Natural killer cell (primary cell): ENCODE data around the gene ONECUT3. TPM values are rescaled to one million over a fixed set of nuclear protein-coding genes. Genes with fewer than 3 reads are reported as not detected.

Source experiments
- ATAC-seq, 3 donors: fragments of 150-1000 bp in 2 of 3; fragments of 200-7000 bp in 1 of 3; cut with Tn5 transposase; 1 replicate in 1 of 3; 2 replicates in 2 of 3; pipeline ENCODE4 v1.10.0; 2021; ENCODE audit warnings: mild to moderate bottlenecking in 2 of 3, moderate library complexity in 2 of 3
- DNase-seq, 2 donors: peaks; one replicate each; pipeline versions ENCODE4 v3.0.0 to v3.0.0-alpha.2; 2013 to 2021; ENCODE audit warnings: mixed read lengths in 1 of 2
- H3K27ac ChIP-seq: one replicate; pipeline ENCODE4 v1.5.1; 2013; ENCODE audit warnings: mild to moderate bottlenecking, low read length
- H3K27me3 ChIP-seq: one replicate; pipeline ENCODE4 v1.6.1; 2013; ENCODE audit warnings: low read length; ENCODE audit not compliant: control insufficient read depth, insufficient read depth
- H3K36me3 ChIP-seq: one replicate; pipeline ENCODE4 v1.6.1; 2013; ENCODE audit warnings: low read length; ENCODE audit not compliant: control insufficient read depth, insufficient read depth
- H3K4me1 ChIP-seq: one replicate; pipeline ENCODE4 v1.6.1; 2013; ENCODE audit warnings: low read length; ENCODE audit not compliant: control insufficient read depth, insufficient read depth
- H3K4me3 ChIP-seq: one replicate; pipeline ENCODE4 v1.5.1; 2013; ENCODE audit warnings: low read length
- H3K9me3 ChIP-seq: one replicate; pipeline ENCODE4 v1.6.1; 2013; ENCODE audit warnings: low read length; ENCODE audit not compliant: control insufficient read depth, insufficient read depth
- H3K27ac Mint-ChIP-seq, 2 donors: one replicate each; pipeline ENCODE4 v1.8.0; 2022; ENCODE audit warnings: mild to moderate bottlenecking in 2 of 2, mixed read lengths in 2 of 2, moderate library complexity in 1 of 2
- H3K27me3 Mint-ChIP-seq, 2 donors: one replicate each; pipeline ENCODE4 v1.8.0; 2022; ENCODE audit warnings: low read depth in 2 of 2, mixed read lengths in 2 of 2
- H3K36me3 Mint-ChIP-seq: one replicate; pipeline ENCODE4 v1.8.0; 2022; ENCODE audit warnings: mixed read lengths
- H3K4me1 Mint-ChIP-seq, 2 donors: one replicate each; pipeline ENCODE4 v1.8.0; 2022; ENCODE audit warnings: mixed read lengths in 2 of 2
- H3K4me3 Mint-ChIP-seq: one replicate; pipeline ENCODE4 v1.8.0; 2022; ENCODE audit warnings: mild to moderate bottlenecking, moderate library complexity, mixed read lengths
- H3K9me3 Mint-ChIP-seq, 2 donors: one replicate each; pipeline ENCODE4 v1.8.0; 2022; ENCODE audit warnings: mixed read lengths in 2 of 2
- WGBS: methylation state at CpG from one replicate; pipeline ENCODE4 v1.1.7; 2013; ENCODE audit warnings: missing lambda C conversion rate; ENCODE audit not compliant: insufficient coverage; 5-methylcytosine and 5-hydroxymethylcytosine counted together
- intact Hi-C: fragments of 100-400 bp; cut with micrococcal nuclease; formaldehyde crosslinking; loops from one replicate; pipeline ENCODE4 v1.14.2; 2022
- total RNA-seq, 4 donors: library from RNA; stranded (reverse); fragments of 120-200 nt in 1 of 4; gene quantifications; one replicate each; pipeline versions ENCODE4 v1.2.3 to v1.2.4, GENCODE V29; 2013 to 2022
- TF ChIP-seq, protein P1 (sequence below): fragments of 200-600 bp; IDR thresholded peaks from one replicate; pipeline ENCODE4 v1.8.0; 2022; ENCODE audit warnings: antibody characterized with exemption

Gene ONECUT3
- total RNA-seq, 3 donors from 2014 or later (not counting 1 experiment from before 2014, with no cell fraction given) = not detected

DNA sequence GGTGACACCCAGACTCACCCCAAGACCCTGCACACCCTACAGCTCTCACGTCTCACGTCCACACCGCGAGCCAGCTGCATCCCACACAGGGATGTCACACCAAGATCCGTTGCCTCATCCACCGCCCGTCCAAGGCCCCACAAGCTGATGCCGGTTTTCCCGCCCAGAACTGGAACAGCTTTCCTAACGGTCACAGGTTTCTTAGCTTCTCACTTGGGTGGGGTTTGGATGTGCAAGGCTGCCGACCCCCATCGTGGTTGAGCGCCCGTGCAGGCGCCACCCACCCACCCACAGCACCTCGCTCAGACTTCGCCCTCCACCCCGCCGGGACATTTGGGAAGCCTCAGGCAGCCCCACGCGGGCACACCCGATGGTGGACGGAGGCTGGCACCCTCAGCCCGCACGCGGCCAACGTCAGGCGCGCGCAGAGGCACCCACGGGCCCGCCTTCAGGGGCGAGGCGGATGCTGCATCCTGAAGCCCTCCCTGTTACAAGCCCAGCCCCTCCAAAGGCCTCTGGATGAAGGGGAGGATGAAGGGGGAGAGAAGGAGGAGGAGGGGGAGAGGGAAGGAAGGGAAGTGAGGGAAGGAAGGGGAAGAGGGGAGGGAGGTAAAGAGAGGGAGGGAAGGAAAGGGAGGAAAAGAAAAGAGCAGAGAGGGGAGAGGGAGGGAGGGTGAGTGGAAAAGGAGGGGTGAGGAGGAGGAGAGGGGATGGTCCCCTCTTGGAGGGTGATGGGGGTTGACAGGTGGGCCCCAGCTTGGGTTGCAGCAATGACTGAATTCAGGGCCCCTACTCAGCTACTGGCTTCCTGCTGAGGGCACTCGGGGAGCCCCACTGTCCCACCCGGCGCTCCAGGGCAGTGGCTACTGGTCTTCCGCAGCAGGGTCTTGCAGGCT lies 12.8 kb downstream of the ONECUT3 start:
- 5% methylated on average over 38 of the region's 38 CpGs for WGBS
- ATAC-seq = no peak
- intact Hi-C loops = loop anchor here (2.0 kb wide), 1 partner anchor 93 kb away; no protein-coding TSS in a partner anchor

DNA sequence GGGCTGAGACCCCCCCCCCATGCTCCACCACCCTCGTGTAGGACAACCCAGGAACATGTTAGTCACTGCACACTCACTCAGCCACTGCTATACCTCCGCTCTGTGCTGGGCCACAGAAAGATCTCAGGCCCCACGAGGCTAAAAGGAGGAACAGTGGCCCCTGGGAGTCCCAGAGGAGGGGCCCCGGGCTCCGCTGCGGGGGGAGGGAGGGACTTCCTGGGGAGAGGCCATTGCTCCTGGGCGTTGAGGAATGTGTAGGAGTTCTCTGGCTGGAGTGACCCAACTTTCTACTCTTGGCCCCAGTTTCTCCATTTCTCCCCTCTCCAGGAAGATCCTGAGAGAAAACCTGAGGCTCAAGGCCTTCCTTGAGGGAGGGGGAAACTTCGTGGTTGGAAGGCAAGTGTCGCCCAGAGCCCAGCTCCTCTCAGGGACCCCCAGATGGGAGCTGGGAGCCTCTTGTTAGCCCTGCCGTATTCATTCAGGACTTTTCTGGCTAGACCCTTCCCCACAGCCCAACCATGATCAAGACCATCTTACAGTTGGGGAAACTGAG lies 13.6 kb downstream of the ONECUT3 start:
- Mint-ChIP-seq H3K4me3 (no peak overlapping the region), H3K36me3 (peaks cover 10% of the 10 kb centered on the region), H3K27me3 (peaks cover 33 to 55% of the 10 kb centered on the region in 2 donors), H3K4me1 (peaks cover 0 to 6% of the 10 kb centered on the region in 2 donors), H3K27ac (no peak overlapping the region), H3K9me3 (peaks cover 2 to 4% of the 10 kb centered on the region in 2 donors)
- 16% methylated on average over 9 of the region's 10 CpGs for WGBS
- peaks cover 9% of the 10 kb centered on the region for H3K4me1 ChIP-seq
- H3K27ac ChIP-seq = no peak overlapping the region
- no peak for ATAC-seq
- H3K36me3 ChIP-seq = no peaks in the 10 kb centered on the region
- peaks cover 53% of the 10 kb centered on the region for H3K27me3 ChIP-seq
- TF ChIP-seq, protein P1, sequence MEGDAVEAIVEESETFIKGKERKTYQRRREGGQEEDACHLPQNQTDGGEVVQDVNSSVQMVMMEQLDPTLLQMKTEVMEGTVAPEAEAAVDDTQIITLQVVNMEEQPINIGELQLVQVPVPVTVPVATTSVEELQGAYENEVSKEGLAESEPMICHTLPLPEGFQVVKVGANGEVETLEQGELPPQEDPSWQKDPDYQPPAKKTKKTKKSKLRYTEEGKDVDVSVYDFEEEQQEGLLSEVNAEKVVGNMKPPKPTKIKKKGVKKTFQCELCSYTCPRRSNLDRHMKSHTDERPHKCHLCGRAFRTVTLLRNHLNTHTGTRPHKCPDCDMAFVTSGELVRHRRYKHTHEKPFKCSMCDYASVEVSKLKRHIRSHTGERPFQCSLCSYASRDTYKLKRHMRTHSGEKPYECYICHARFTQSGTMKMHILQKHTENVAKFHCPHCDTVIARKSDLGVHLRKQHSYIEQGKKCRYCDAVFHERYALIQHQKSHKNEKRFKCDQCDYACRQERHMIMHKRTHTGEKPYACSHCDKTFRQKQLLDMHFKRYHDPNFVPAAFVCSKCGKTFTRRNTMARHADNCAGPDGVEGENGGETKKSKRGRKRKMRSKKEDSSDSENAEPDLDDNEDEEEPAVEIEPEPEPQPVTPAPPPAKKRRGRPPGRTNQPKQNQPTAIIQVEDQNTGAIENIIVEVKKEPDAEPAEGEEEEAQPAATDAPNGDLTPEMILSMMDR = no peak
- intact Hi-C loops = loop anchor here (1.0 to 2.0 kb wide), 2 partner anchors 94 to 221 kb away; no protein-coding TSS in a partner anchor
- H3K4me3 ChIP-seq = no peak overlapping the region
- peaks cover 8% of the 10 kb centered on the region for H3K9me3 ChIP-seq
- no peak for DNase-seq

More for the DNA sequence above, 12.8 kb downstream of the ONECUT3 start:
- Histone ChIP-seq H3K4me1 (peaks cover 9% of the 10 kb centered on the region), H3K27me3 (peaks cover 57% of the 10 kb centered on the region), H3K4me3 (no peak overlapping the region), H3K9me3 (peaks cover 4% of the 10 kb centered on the region), H3K27ac (no peak overlapping the region), H3K36me3 (no peaks in the 10 kb centered on the region)
- TF ChIP-seq, protein P1 = no peak
- peaks cover 6% of the 10 kb centered on the region for H3K36me3 Mint-ChIP-seq
- H3K4me1 Mint-ChIP-seq = peaks cover 0 to 6% of the 10 kb centered on the region in 2 donors
- H3K4me3 Mint-ChIP-seq = no peak overlapping the region
- no peak overlapping the region for H3K27ac Mint-ChIP-seq
- H3K9me3 Mint-ChIP-seq = peaks cover 2 to 4% of the 10 kb centered on the region in 2 donors
- peaks cover 34 to 57% of the 10 kb centered on the region in 2 donors for H3K27me3 Mint-ChIP-seq
- no peak for DNase-seq

DNA sequence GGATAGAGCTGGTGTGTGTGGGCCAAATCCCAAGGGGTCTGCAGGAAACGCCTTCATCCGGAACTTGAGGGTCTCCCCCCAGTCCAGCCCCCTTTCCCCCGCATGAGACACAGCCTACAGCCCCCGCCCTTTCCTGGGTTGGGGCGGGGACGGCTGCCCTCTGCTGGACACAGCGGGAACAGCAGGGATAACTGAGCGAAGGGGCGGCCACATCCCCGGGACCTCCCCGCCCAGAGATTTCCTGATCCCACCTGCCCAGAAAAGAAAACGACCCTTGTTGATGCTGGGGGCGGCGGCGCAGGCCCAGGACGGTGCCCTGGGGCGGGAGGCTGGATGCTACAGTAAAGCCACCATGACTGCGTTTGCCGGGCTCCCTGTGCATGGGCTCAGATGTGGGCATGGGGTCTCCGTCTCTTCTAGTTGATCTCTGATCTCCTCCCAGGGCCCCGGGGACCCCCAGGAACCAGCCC lies 14.2 kb downstream of the ONECUT3 start:
- 4% methylated on average over 21 of the region's 21 CpGs for WGBS
- peaks cover 10% of the 10 kb centered on the region for H3K36me3 Mint-ChIP-seq
- H3K27me3 ChIP-seq = peaks cover 50% of the 10 kb centered on the region
- intact Hi-C loops = loop anchor here (1.0 to 2.0 kb wide), 2 partner anchors 95 to 221 kb away; no protein-coding TSS in a partner anchor
- H3K4me1 ChIP-seq = peaks cover 9% of the 10 kb centered on the region
- no peaks in the 10 kb centered on the region for H3K36me3 ChIP-seq
- no peak overlapping the region for H3K4me3 Mint-ChIP-seq
- ATAC-seq (peak; percentile 72 to 87 (median 82)), DNase-seq (peak; percentile 69 to 78)
- peaks cover 0 to 6% of the 10 kb centered on the region in 2 donors for H3K4me1 Mint-ChIP-seq
- peaks cover 8% of the 10 kb centered on the region for H3K9me3 ChIP-seq
- TF ChIP-seq, protein P1 = peak; percentile 89
- H3K4me3 ChIP-seq = no peak overlapping the region
- H3K27ac Mint-ChIP-seq = no peak overlapping the region
- H3K27me3 Mint-ChIP-seq = peaks cover 37 to 57% of the 10 kb centered on the region in 2 donors
- H3K27ac ChIP-seq = no peak overlapping the region
- peaks cover 2 to 4% of the 10 kb centered on the region in 2 donors for H3K9me3 Mint-ChIP-seq
